ENCODE data around the gene ZBTB42. TPM values are rescaled to one million over a fixed set of nuclear protein-coding genes. Genes with fewer than 3 reads are reported as not detected.

ZBTB42 gene
- total RNA-seq, 3 donors from 2014 or later, result 3.5 to 11.4 (median 9.2) TPM

DNA sequence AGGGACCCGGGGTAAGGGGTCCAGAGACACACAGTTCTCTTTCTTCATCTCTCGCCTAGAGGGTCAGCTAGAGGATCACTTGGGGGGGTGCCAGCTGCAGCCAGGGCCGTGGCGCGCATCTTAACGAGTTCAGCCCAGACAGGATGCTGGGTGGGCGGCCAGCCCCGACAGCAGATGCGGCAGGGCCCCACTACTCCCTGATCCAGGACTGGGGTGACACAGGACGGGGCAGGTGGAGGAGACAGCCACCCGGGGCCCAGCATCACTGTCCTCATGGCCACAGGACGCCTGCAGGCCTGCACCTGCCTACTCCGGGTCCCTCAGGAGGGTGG lies 18.1 kb upstream of the ZBTB42 start:
- Histone ChIP-seq H3K4me1 (peaks cover 19 to 25% of the 10 kb centered on the region in 2 donors), H3K4me3 (no peak overlapping the region), H3K9me3 (no peaks in the 10 kb centered on the region), H3K27me3 (no peaks in the 10 kb centered on the region), H3K27ac (no peak overlapping the region), H3K36me3 (no peaks in the 10 kb centered on the region)
- TF ChIP-seq POLR2AphosphoS5 (IDR thresholded peaks at IDR 0.05) (no peak), POLR2A (IDR thresholded peaks at IDR 0.05) (no peak), CTCF (IDR thresholded peaks at IDR 0.05) (no peak)
- no peak for DNase-seq (ENCODE audit: low spot score in 2 of 2)
- intact Hi-C loops (cut with DNase I; ENCODE audit: low total_unique reads), result no loop called here

GRCh38 chr14:104783484-104784217 lies 17.2 kb upstream of the ZBTB42 start:
- Histone ChIP-seq H3K4me1 (peaks cover 21 to 32% of the 10 kb centered on the region in 2 donors), H3K4me3 (no peak overlapping the region), H3K27me3 (no peaks in the 10 kb centered on the region), H3K36me3 (no peaks in the 10 kb centered on the region), H3K9me3 (no peaks in the 10 kb centered on the region), H3K27ac (no peak overlapping the region)
- DNase-seq (ENCODE audit: low spot score in 2 of 2), result no peak
- TF ChIP-seq POLR2A (IDR thresholded peaks at IDR 0.05), result no peak
- no peak for TF ChIP-seq CTCF (IDR thresholded peaks at IDR 0.05)
- no peak for TF ChIP-seq POLR2AphosphoS5 (IDR thresholded peaks at IDR 0.05)
- intact Hi-C loops (cut with DNase I; ENCODE audit: low total_unique reads), result no loop called here

- Histone ChIP-seq H3K9me3 (no peaks in the 10 kb centered on the region), H3K36me3 (no peaks in the 10 kb centered on the region), H3K27me3 (no peaks in the 10 kb centered on the region), H3K4me1 (peaks cover 27 to 33% of the 10 kb centered on the region in 2 donors), H3K4me3 (no peak overlapping the region), H3K27ac (peak overlapping the region; percentile 54 to 73)
- intact Hi-C loops (cut with DNase I; ENCODE audit: low total_unique reads), result no loop called here
- TF ChIP-seq POLR2AphosphoS5 (IDR thresholded peaks at IDR 0.05), result no peak
- DNase-seq (ENCODE audit: low spot score in 2 of 2), result no peak
These were observed 16.7 kb upstream of the ZBTB42 start for GRCh38 chr14:104784218-104784568.

DNA sequence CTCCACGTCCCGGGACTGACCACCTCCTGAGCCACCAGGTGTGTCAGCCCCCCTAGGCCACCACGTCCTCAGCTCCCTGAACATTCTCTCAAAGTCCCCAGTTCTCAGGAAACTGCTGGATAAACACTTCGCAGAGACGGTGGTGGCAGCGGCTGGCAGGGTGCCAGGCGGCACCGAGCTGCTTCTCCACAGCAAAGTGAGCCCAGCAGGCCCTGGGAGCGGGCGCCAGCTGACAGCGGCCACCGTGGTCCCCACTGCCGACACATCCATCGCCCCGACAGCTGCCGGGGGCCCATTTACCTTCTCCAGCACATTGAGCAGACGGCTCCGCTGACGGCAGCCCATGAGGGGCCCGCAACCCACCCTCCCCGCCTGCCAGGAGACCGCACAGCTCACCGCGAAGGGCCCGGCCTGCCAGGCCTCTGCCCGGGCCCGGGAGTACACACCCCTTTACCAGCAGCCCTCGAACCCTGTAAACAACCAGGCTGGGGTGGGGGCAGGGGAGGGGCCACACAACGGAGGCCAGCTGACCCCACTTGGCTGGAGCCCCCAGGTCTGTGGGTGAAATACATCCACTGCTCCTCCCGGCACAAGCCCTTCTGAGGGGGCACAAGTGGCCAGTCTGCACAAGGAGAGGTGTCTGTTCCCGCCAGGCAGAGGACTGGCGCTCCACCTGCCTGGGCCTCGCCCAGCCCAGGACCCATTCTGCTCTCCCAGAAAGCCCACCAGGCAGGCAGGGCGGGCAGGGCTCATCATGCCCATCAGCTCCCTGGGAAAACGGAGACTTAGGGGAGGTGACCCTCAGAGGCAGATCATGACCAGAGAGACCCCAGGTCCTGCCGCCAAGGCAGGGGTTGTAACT lies 15.8 kb upstream of the ZBTB42 start:
- H3K9me3 ChIP-seq, result no peaks in the 10 kb centered on the region
- H3K4me3 ChIP-seq, result peak overlapping the region in 1 of 3 donors; percentile 25
- no peak for TF ChIP-seq POLR2A (IDR thresholded peaks at IDR 0.05)
- no peak for TF ChIP-seq CTCF (IDR thresholded peaks at IDR 0.05)
- no peak for TF ChIP-seq POLR2AphosphoS5 (IDR thresholded peaks at IDR 0.05)
- peak overlapping the region; percentile 54 to 73 for H3K27ac ChIP-seq
- peaks cover 27 to 37% of the 10 kb centered on the region in 2 donors for H3K4me1 ChIP-seq
- intact Hi-C loops (cut with DNase I; ENCODE audit: low total_unique reads), result no loop called here
- no peak for DNase-seq (ENCODE audit: low spot score in 2 of 2)
- H3K36me3 ChIP-seq, result no peaks in the 10 kb centered on the region
- no peaks in the 10 kb centered on the region for H3K27me3 ChIP-seq

DNA sequence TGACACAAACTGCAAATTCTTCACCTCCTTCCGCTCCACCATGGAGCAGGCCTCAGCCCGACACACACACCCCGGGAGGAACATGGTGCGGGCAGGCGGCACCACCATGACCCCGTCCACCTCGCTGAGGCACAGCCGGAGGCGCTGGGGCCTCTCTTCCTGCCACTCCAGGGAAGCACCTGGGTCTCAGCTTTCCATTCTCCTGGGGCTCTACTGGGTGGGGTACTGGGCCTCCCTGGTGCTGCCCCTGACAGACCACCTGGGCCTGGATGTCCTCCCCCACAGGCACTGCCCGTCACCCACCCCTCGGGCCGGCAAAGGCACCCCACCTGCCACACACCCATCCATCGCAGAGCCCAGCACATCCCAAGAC lies 15.2 kb upstream of the ZBTB42 start:
- Histone ChIP-seq H3K27ac (peak overlapping the region; percentile 54 to 73), H3K27me3 (no peaks in the 10 kb centered on the region), H3K9me3 (no peaks in the 10 kb centered on the region), H3K36me3 (no peaks in the 10 kb centered on the region), H3K4me3 (no peak overlapping the region), H3K4me1 (peaks cover 27 to 39% of the 10 kb centered on the region in 2 donors)
- TF ChIP-seq POLR2A (IDR thresholded peaks at IDR 0.05) (no peak), CTCF (IDR thresholded peaks at IDR 0.05) (no peak), POLR2AphosphoS5 (IDR thresholded peaks at IDR 0.05) (no peak)
- intact Hi-C loops (cut with DNase I; ENCODE audit: low total_unique reads), result no loop called here
- DNase-seq (ENCODE audit: low spot score in 2 of 2), result no peak
